GM19351 (cell line): Measurements from ENCODE around the gene TOX2.

Experiments
- ATAC-seq: cut with Tn5 transposase; IDR thresholded peaks from one replicate; pipeline ENCODE4 v1.9.1; 2021; ENCODE audit warnings: mild to moderate bottlenecking, moderate library complexity; ENCODE audit not compliant: unreplicated experiment

TOX2 gene

DNA sequence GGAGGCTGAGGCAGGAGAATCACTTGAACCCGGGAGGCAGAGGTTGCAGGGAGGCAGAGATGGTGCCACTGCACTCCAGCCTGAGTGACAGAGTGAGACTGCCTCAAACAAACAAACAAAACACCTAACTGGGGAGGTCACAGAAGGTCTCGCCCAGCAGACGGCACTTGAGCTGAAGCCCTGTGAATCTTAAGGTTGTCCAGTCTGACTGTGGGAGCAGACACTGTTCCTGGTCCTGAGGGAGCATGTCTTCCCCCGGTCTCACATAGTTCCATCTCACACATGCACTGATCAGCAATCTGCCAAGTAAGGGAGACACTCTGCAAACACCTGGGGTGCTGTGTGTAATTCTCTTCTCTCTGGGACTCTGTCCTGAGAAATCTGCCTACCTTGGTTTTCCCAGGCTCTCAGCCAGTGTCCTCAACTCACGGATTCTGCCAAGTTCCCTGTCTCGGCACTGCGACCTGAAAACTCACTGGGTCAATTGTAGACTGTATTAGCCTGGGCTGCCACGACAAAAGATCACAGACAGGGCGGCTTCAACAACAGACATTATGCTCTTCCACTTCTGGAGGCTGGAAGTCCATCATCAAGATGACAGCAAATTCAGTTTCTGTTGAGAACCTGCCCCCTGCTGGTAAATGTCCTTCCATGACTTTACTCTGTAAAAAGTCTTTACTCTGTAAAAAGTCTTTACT lies 178.0 kb downstream of the TOX2 start:
- no peak for ATAC-seq

DNA sequence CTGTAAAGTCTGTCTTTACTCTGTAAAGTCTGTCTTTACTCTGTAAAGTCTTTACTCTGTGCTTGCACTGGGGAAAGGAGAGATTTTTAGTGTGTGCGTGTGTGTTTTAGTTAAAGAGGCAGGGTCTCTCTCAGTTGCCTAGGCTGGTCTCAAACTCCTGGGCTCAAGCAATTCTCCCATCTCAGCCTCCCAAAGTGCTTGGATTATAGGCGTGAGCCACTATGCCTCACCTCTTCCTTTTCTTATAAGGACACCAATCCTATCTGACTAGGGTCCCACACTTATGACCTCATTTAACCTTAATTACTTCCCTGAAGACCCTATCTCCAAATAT lies 178.6 kb downstream of the TOX2 start:
- ATAC-seq, result no peak

DNA sequence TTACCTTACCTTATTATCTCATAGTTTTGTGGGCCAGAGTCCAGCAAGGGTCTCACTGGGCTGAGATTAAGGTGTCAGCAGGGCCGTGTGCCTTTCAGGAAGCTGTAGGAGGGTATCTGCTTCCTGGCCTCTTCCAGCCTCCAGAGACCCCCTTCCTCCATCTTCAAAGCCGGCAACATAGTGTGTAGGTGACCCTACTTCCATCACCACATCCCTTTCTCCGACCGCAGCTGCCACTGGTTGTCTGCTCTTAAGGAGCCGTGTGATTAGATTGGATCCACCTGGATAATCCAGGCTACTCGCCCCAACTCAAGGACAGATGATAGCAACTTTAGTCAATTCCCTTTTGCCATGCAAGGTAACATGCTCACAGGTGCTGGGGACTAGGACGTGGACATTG lies 181.2 kb downstream of the TOX2 start:
- no peak for ATAC-seq

DNA sequence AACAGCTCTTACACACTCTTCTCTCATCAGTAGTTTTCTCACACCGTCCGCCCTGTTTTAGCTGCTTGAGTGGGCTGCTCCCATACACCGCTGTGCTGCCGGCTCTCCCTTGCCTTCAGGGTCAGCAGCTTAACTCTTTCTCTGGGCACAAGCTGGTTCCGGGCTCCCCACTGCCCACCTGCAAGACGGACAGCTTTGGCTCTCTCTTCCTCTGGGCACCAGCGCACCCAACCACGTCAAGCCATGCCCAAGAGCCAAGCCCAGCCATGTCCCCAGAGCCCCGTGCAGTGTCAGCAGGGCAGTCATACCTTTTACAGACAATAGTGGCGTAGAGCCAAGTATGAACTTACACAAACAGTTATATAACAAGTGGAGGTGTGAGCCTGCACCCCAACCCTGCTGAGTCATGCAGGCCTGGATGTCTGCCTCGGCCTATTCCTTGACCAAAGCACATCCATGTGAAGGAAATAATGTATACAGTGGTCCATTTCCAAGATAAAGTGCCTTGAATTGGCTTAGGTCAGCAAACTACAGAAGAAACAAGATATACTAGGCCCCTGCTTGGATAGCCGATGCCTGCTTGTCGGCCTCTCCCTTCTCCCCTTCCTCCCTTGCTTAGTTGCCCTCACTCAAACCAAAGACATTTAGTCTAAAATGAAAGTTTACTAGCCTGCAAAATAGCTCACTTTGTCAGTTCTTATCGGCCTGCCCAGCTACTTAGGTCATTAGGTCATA lies 183.0 kb downstream of the TOX2 start:
- ATAC-seq, result no peak

DNA sequence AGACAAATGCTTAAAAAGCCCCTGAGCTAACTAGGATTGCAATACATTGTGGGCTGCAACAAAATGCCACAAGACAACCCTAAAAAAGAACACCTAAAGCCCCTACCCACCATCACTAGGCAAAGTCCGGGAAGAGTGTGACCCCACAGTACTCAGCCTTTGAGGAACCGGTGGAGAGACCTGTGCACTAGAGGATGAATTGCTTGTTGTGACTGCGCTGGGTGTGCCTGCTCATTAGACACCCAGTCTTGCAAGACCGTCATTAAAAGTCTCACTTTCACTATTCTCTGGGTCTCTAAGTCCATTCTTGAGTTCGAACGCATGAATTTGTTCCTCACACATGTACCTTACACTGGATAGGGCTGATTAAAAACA lies 183.6 kb downstream of the TOX2 start:
- no peak for ATAC-seq

DNA sequence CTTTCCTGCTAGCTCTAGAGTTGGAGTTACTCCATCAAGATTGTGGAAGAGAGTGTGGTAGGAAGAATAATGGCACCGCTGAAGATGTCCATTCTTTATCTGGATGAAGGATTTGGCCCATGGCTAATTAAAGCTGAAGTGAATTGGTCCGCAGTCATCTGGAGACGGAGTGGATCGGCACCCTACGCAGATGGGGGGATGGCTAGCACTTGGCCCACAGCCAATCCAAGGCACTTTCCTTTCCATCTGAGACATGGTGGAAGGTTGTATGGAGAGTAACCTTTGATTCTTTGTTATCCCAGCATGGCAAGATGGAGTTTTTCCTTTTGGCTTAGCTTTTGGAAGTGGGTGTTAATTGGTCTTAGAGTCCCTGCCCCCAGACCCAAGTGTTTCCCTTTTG lies 184.0 kb downstream of the TOX2 start:
- ATAC-seq, result no peak

DNA sequence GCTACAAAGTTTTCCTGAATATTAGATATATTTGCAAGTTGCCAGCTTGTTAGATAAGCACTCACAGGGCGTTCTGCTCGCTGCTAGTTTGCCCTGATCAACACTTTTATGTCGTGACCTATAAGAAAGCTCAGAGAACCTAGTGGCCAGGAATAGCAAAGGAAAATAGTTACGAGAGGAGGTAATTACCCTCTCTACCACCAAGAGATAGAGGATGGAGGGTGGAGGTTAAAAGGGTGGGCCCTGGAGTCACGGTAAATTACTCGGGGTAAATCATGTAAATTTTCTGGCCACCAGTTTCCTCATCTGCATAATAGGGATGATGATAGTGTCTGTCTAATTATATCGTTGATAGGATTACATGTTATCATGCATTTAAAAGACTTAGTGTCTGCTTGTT lies 185.2 kb downstream of the TOX2 start:
- no peak for ATAC-seq

DNA sequence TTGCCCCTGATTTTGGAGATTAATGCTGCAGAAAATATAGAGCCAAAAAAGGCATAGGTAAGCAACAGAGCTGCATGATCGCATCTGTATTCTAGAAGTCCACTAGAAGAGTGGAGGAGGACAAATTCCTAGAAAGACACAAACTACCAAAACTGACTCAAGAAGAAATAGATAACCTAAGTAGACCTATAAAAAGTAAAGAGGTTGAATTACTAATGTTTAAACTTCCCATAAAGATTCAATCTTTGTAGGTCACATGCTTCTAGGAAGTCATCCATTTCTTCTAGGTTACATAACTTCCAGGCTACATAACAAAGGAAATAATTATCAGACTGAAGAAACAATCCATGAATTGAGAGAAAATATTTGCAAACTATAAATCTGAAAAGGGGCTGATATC lies 187.9 kb downstream of the TOX2 start:
- ATAC-seq, result no peak

DNA sequence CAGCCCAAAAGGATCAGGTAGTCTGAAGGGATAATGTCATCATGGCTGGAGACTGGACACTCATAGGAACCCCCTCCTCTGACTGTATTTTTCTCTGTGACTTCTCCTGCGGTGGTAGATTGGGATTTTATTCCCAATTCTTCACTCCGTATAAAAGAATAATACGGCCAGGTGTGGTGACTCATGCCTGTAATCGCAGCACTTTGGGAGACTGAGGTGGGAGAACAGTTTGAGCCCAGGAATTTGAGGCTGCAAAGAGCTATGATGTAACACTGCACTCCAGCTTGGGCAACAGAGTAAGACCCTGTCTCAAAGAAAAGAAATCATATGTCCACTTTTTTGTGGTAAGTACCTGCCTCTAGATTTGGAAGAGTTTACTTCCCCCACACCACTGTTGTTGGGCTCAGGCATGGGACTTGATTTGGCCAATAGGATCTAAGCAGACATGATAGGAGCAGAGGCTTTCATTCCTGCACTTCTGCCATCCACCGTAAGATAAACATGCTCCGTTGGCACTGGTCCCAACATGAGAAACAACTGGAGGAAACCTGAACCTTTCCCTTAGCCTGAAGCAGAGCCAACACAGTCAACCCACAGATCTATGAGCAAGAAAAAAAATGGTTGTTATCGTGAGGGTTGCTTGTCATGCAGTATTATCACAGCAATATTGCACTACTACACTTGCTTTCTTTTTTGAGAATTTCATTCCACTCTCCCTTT lies 190.3 kb downstream of the TOX2 start:
- ATAC-seq, result no peak

DNA sequence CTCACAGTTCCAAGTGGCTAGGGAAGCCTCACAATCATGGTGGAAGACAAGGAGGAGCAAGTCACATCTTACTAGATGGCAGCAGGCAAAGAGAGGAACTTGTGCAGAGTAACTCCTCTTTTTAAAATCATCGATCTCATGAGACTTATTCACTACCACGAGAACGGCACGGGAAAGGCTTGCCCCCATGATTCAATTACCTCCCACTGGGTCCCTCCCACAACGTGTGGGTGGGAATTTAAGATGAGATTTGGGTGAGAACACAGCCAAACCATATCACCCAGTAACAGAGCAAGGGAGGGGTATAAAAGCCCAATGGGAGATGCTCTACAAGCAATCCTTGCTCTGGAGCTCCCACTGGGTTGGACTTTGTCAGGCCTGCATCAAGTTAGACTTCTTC lies 192.0 kb downstream of the TOX2 start:
- no peak for ATAC-seq

DNA sequence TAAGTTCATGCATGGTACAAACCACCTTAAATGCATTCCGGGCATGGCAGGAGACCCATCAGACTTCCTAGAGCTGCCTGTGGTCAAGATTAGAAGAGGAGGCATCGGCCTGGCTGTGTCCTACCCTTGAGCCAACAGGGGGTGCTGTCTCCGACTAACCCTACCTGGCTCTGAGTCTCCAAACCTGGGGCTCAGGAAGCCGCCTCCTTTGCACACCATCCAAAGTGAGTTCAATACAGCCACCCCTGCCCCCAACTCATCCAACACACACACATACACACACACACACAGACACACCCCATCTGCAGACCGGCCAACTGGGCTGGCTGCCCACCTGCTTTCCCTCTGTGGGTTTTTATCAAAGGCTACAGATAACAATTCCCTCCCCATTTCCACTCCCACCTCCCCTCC lies 195.3 kb downstream of the TOX2 start:
- ATAC-seq, result no peak

DNA sequence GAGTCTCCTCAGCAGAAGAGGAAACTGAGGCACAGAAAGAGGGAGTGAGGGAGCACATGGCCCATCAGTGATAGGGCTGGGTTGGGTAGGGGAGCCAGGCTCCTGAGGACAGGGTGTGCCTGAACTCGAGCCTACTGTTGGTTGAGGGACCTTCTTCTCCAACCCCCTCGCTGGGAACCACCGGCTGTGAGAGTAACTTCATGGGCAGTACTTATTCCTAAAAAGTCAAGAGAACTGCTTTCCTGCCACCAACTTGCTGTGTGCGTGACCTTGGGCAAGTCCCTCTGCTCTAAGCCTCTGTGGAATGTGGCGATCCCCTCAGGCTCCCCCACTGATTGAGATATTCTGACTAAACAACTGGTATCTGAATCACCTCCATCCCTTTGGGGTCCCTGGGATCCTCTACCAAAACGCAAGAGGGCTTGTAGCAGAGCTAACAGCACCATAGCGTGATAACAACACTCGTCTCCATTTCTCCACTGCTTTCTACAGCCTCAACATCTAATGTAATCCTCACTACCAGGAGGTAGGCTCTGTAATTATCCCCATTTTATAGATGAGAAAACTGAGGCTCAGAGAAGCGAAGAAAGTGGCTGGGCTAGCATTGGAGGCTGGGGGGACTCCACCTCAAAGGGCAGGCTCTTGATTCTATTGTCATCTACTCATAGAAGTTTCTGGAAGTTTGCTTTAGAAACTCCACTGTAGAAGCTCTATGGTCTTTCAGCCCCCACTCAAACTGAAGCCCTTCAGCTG lies 196.3 kb downstream of the TOX2 start:
- no peak for ATAC-seq

DNA sequence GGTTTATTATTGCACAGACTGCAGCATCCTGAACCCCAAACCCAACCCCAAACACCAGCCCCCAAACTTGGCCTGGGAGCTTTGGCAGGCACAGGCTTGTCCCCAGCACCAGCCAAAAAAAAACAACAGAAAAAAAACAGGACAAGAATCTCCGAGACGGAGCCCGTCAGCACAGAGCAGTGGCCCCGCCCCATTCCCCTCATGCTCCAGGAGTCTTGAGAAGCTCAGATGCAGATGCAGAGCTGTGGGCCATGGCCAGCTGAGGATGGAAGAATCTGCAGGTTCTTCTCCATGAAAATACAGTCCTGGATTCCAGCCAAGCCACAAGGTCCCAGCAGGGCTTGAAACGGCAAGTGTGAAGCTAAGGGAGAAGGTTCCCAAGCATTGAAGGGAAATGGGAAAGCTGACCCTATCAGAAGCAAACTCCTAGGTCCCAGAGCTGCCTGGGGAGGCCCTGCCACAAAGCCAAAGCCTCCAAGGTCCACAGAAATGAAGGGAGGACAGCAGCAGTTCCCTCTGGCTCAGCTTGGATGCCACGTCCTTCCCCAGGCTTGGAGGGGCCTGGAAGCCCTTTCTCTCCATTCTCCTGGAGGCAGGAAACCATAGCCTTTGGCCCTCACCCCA lies 197.2 kb downstream of the TOX2 start:
- no peak for ATAC-seq

DNA sequence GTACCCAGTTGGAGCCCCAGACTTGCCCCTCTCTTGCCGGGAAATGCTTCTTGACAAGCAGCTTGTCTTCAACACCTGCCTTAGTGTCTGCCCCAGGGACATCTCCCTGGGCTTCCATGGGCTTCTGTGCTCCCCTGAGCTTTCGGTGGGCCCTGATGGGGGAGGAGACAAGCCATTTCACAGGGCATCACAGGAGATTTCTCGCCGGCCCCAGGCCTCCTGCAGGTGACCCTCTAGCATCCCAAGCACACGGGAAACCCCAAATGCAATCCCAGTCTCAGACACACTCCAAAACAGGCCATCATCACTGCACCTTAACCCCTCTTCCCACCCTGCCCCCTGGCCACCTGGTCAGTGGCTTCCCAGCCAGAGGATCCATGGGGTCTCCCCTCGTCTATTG lies 197.8 kb downstream of the TOX2 start:
- no peak for ATAC-seq

DNA sequence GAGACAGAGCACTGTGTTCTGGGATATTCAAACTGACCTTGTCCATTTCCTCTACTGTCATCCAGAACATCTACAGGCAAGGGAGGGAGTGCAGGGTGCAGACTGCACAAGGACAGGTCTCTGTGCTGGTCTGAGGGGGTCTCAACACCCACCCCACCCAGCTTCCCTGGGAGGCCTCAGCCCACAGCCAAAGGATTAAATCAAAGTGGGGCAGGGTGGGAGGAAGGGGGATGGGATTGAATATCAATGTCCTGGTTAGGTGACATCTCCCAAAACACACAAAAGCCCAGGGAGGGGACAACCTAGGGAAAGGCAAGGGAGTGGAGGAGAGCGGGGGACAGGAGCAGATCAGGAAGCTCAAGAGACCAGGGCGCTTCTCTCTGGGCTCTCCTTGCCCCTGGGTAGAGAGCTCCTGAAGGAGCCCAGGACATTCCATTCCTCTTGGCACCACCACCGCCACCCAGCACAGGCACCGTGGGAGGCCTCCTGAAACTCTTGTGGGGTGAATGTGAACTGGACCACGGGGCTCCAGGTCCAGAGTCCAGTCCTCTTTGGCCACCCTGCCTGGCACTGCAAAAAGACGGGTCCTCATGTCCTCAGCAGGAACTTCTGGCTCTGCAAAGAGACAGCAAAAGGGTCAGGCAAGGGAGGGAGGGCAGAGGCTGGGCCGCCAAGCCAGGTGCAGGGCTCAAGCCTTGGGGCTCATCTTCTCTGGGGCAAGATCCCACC lies 198.4 kb downstream of the TOX2 start:
- ATAC-seq, result no peak

DNA sequence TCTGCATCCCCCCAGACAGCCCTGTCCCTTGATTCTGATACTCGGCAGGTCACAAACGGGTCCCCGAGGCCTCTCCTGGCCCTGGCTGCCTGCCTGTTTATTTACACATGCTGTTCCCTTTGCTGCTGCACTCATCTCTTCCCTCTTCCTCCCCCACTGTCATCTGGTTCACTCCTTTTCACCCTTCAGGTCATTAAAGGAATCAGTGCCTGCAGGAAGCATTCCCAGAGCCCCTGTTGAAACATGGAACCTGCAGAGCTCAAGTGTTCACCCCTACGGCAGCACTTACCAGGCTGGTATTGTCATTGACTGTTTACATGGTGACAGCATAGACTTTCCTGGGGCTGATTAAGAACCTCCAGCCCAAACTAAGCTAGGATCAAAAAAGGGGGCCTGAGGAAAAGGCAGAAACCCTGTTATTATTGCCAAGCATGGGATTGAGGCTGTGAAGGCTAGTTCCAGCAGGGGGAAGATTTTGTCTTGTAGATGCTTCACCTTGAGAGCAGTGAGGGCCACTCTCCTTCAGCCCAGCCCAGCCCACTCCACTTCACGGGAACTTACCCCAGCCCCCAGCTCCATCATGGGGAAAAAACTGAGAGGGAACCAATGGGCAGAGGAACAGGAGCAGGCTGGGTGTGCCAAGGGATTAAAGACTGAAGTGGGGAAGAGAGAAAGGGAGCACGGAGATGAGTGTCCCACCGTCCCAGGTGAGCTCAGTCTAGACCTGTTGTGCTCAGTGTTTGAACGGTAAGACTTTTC lies 199.1 kb downstream of the TOX2 start:
- ATAC-seq, result no peak

DNA sequence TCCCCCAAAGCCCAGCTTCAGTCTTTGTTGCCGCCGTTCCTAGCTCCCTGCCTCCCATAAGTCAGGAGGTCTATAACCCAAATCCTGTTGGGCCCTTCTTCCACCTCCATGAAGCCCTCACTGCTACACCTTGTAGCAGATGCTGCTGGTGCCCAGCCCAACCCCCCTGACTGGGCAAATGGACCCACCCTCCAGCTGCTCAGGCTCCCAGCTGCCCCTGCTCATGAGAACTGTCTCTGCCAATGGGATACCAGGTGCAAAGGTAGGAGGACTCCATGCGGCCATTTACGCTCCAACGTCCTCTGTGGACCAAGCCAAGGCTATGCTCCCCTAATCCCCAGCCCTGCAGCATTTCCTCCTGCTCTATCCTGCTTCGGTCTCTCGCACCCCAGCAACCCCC lies 200.5 kb downstream of the TOX2 start:
- no peak for ATAC-seq

DNA sequence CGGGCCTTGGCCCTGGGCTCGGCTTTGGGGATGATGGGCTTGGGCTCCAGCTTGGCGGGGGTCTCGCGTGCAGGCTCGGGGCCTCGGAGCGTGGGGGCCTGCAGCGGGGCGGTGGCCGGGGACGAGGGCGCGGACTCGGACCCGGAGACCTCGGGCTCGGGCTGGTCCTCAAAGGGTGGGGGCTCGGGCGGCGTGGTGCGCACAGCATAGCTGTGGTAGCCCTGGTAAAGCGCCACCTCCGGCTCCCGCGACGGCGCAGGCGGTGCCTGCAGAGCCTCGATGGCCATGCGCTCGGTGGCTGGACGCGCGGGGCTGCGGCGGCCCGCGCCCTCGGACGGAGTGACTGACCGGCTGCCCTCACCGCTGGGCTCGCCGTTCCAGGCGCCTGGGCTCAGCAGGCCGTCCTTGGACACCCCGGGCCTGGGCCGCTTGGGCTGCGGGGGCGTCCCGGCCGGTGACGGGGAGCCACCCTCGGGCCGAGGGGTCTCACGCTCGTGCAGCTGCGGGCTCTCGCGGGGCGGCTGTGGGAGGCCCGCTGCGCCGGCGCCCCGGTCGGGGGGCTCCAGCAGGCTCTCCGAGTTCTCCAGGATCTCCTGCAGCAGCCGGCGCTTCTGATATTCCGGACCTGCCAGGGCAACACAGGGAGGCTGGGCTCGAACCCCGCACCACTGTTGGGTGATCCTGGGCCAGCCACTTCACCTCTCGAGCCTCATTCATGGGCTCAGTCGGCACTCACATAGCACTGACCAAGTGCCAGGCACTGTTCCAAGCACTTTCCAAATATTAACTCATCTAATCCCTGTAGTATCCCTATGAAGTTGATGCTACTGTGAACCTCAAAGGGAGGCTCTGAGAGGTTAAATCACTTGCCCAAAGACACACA lies 201.4 kb downstream of the TOX2 start:
- no peak for ATAC-seq
